IgD-negative memory B cell (primary cell): ENCODE results near the gene PDLIM1. TPM values are rescaled to one million over a fixed set of nuclear protein-coding genes. Genes with fewer than 3 reads are reported as not detected.

Experiments used
- H3K27ac Mint-ChIP-seq, 3 donors: one replicate each; pipeline ENCODE4 v1.8.0; 2020 to 2022; ENCODE audit warnings: mild to moderate bottlenecking in 3 of 3, mixed read lengths in 3 of 3, moderate library complexity in 1 of 3
- H3K27me3 Mint-ChIP-seq: one replicate; pipeline ENCODE4 v1.8.0; 2021; ENCODE audit warnings: mixed read lengths
- H3K36me3 Mint-ChIP-seq: one replicate; pipeline ENCODE4 v1.8.0; 2020; ENCODE audit warnings: mild to moderate bottlenecking, mixed read lengths
- H3K4me1 Mint-ChIP-seq, 3 donors: one replicate each; pipeline ENCODE4 v1.8.0; 2020 to 2022; ENCODE audit warnings: mixed read lengths in 3 of 3, mild to moderate bottlenecking in 1 of 3
- H3K4me3 Mint-ChIP-seq, 4 donors: one replicate each; pipeline ENCODE4 v1.8.0; 2020 to 2022; ENCODE audit warnings: mild to moderate bottlenecking in 4 of 4, mixed read lengths in 4 of 4, moderate library complexity in 3 of 4
- H3K9me3 Mint-ChIP-seq, 3 donors: one replicate each; pipeline ENCODE4 v1.8.0; 2020 to 2021; ENCODE audit warnings: mixed read lengths in 3 of 3, mild to moderate bottlenecking in 1 of 3
- polyA plus RNA-seq: library from polyadenylated mRNA; unstranded; fragments of 300-500 nt; fragmentation: Illumina TruSeq; gene quantifications from one replicate; pipeline ENCODE4 v1.2.3, GENCODE V29; 2021

PDLIM1 gene
- polyA plus RNA-seq, 1 donor from 2014 or later, result 357 TPM

DNA sequence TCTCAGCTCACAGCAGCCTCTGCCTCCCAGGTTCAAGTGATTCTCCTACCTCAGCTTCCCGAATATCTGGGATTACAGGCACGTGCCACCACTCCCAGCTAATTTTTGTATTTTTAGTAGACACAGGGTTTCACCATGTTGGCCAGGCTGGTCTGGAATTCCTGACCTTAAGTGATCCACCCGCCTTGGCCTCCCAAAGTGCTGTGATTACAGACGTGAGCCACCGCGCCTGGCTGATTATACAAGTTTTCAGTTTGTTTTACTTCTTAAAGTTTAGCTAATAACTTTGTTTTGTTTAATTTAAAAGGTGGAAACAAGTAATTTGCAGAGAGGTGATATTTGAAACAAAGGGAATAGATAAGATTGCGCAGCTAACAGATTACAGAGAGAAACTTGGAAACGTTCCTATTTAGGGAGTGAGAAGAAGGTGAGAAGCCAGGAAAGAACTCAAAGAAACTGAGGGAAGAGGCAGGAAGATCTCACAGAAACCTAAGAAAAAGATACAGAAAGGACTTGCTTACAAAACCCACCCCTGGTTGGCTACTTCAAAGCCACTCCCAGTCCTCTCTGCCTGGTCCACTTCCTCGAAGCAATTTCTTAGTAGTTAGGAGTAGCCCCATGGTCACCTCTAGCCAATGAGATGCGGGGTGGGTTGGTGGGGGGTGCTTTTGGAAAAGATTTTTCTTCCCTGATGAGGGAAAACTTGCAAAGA is 15.0 kb upstream of the PDLIM1 start:
- Mint-ChIP-seq H3K4me3 (no peak overlapping the region), H3K9me3 (no peaks in the 10 kb centered on the region), H3K27me3 (peaks cover 7% of the 10 kb centered on the region), H3K36me3 (peaks cover 5% of the 10 kb centered on the region), H3K4me1 (peaks cover 10 to 21% (median 14%) of the 10 kb centered on the region in 3 donors), H3K27ac (no peak overlapping the region)

GRCh38 chr10:95304976-95305375 is 14.2 kb upstream of the PDLIM1 start:
- no peak overlapping the region for H3K4me3 Mint-ChIP-seq
- H3K9me3 Mint-ChIP-seq, result no peaks in the 10 kb centered on the region
- peaks cover 5 to 14% (median 7%) of the 10 kb centered on the region in 3 donors for H3K4me1 Mint-ChIP-seq
- peaks cover 5% of the 10 kb centered on the region for H3K36me3 Mint-ChIP-seq
- no peak overlapping the region for H3K27ac Mint-ChIP-seq
- H3K27me3 Mint-ChIP-seq, result peaks cover under 1% of the 10 kb centered on the region

DNA sequence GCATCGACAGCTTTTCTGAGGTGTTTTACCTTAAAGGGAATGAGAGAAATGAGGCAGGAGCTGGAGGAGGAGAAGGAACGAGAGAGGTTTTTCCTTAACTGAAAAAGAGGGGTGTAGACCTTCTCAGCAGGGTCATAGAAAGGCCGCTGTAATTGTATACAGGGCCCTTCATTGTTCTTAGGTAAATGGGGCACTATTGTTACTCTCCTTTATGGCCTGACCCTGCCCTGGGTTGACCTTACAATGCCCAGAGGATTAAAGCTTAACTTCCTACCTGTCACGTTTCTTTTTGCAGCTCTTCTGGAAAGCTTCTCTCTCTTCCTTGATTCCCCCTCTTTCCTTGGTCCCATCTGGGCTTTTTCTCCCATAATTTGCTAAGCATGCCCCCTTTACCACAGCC is 13.7 kb upstream of the PDLIM1 start:
- no peaks in the 10 kb centered on the region for H3K9me3 Mint-ChIP-seq
- H3K4me1 Mint-ChIP-seq, result peaks cover under 1 to 9% (median 2%) of the 10 kb centered on the region in 3 donors
- H3K27ac Mint-ChIP-seq, result no peak overlapping the region
- H3K4me3 Mint-ChIP-seq, result no peak overlapping the region
- peaks cover 5% of the 10 kb centered on the region for H3K36me3 Mint-ChIP-seq
- H3K27me3 Mint-ChIP-seq, result no peaks in the 10 kb centered on the region

- no peak overlapping the region for H3K4me3 Mint-ChIP-seq
- no peaks in the 10 kb centered on the region for H3K9me3 Mint-ChIP-seq
- peaks cover 5% of the 10 kb centered on the region for H3K36me3 Mint-ChIP-seq
- no peak overlapping the region for H3K27ac Mint-ChIP-seq
- peaks cover 0 to 7% (median 2%) of the 10 kb centered on the region in 3 donors for H3K4me1 Mint-ChIP-seq
- no peaks in the 10 kb centered on the region for H3K27me3 Mint-ChIP-seq
Observed at GRCh38 chr10:95303950-95304349, 13.1 kb upstream of the PDLIM1 start.

DNA sequence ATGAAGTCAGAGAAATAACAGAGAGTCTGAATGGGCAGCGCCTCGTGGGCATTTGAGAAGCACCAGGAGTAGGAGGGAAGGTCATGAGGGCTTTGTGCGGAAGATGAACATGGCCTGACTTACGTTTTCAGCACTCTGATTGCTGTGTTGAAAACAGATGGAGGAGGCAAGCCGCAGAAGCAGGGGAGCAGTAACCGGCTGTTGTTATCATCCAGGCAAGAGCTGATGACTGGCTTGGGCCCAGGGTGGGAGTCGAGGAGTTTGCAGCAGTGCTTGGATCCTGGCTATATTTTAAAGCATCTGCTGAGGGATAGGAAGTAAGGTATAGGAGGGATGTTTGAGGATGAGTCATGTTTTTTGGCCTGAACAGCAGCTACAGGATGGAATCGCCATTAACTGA is 12.7 kb upstream of the PDLIM1 start:
- Mint-ChIP-seq H3K27me3 (no peaks in the 10 kb centered on the region), H3K4me1 (peaks cover 0 to 4% (median 0%) of the 10 kb centered on the region in 3 donors), H3K9me3 (no peaks in the 10 kb centered on the region), H3K4me3 (no peak overlapping the region), H3K36me3 (peaks cover 5% of the 10 kb centered on the region), H3K27ac (no peak overlapping the region)

DNA sequence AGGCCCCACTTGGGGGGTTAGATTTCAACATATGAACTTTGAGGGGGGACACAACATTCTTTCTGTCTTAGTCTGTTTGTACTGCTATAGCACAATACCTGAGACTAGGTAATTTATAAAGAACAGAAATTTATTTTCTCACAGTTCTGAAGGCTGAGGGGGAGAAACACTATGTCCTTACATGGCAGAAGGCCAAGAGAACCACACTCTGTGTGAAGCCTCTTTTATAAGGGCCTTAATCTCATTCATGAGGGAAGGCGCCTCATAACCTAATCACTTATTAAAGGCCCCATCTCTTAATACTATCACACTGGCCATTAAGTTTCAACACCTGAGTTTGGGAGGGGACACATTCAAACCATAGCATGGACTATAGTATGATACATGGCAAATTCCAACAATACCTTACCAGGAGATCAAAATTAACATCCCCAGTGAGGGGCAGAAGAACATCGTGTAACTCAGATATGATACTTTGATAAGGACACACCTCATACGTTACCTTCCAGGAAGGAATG is 9.3 kb upstream of the PDLIM1 start:
- H3K36me3 Mint-ChIP-seq, result no peaks in the 10 kb centered on the region
- H3K4me3 Mint-ChIP-seq, result no peak overlapping the region
- no peak overlapping the region for H3K27ac Mint-ChIP-seq
- no peaks in the 10 kb centered on the region for H3K27me3 Mint-ChIP-seq
- no peaks in the 10 kb centered on the region for H3K9me3 Mint-ChIP-seq
- peaks cover 26 to 28% (median 28%) of the 10 kb centered on the region in 3 donors for H3K4me1 Mint-ChIP-seq

- Mint-ChIP-seq H3K4me3 (peak overlapping the region in 3 of 4 donors; percentile 2 to 81 (median 62)), H3K27ac (peak overlapping the region; percentile 61 to 93 (median 71)), H3K4me1 (peaks cover 50 to 51% (median 50%) of the 10 kb centered on the region in 3 donors), H3K27me3 (no peaks in the 10 kb centered on the region), H3K36me3 (peaks cover 2% of the 10 kb centered on the region), H3K9me3 (no peaks in the 10 kb centered on the region)
Observed at GRCh38 chr10:95297402-95297801, 6.6 kb upstream of the PDLIM1 start.

GRCh38 chr10:95296764-95297163 is 6.0 kb upstream of the PDLIM1 start:
- H3K36me3 Mint-ChIP-seq, result peaks cover 2% of the 10 kb centered on the region
- H3K4me3 Mint-ChIP-seq, result peak overlapping the region in 2 of 4 donors; percentile 16 to 62
- H3K27ac Mint-ChIP-seq, result peak overlapping the region in 2 of 3 donors; percentile 61 to 93
- no peaks in the 10 kb centered on the region for H3K9me3 Mint-ChIP-seq
- H3K27me3 Mint-ChIP-seq, result no peaks in the 10 kb centered on the region
- H3K4me1 Mint-ChIP-seq, result peaks cover 52 to 55% (median 54%) of the 10 kb centered on the region in 3 donors

DNA sequence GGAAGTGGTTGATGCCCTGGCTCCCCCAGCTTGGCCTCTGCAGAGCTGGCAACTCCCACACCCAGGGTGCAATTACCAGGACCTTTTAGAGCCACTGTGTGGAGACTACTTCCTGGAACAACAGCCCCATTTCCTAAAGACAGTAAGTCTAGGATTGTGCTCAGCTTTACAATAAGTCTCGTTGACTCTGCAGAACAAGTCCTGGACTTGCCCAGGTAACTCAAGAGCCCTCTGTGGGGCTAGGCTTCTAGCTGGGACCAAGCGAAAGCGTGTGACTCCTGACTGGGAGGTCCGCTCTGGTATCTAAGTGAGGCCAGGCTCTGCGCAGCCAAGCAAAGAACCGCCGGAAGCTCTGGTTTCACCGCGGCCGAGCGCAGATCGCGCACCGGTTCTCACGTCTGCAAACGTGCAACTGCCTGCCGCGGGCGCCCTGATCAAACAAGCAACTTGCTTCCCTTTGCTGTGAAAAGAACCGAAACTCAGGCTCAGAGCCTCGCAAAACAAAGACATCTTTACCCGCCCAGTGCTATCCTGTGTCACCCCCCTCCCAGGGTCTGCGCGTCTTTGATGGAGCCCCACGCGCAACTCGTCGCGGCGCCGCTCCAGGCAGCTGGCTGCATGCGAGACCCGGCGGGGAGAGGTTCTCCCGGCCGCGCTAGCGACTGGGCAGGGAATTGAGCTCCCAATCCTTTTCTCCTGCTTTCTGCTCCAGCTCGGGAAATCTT is 4.4 kb upstream of the PDLIM1 start:
- H3K4me1 Mint-ChIP-seq, result peaks cover 58 to 60% (median 60%) of the 10 kb centered on the region in 3 donors
- H3K4me3 Mint-ChIP-seq, result peak overlapping the region; percentile 78 to 93 (median 83)
- peak overlapping the region; percentile 93 to 99 (median 97) for H3K27ac Mint-ChIP-seq
- no peaks in the 10 kb centered on the region for H3K9me3 Mint-ChIP-seq
- H3K36me3 Mint-ChIP-seq, result peaks cover 2% of the 10 kb centered on the region
- H3K27me3 Mint-ChIP-seq, result no peaks in the 10 kb centered on the region

DNA sequence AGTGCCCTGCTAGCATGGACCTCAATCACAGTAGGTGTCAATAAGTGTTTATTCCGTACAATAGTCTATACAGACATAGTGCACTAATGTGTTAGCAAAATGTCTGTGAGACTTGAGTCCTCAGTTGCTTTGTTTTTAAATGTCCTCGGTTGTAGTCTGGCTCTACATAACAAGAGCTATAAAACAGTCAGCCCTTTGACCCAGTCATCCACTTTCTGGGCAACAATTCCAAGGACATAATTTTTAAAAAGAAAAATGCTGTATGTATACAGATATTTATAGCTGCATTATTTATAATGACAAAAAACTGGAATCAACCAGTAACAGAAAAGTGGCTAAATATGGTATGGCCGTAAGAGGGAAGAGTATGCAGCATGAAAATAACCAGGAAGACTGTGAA is 2.8 kb upstream of the PDLIM1 start:
- H3K9me3 Mint-ChIP-seq, result no peaks in the 10 kb centered on the region
- peak overlapping the region; percentile 93 to 99 (median 98) for H3K27ac Mint-ChIP-seq
- H3K27me3 Mint-ChIP-seq, result no peaks in the 10 kb centered on the region
- peaks cover 2% of the 10 kb centered on the region for H3K36me3 Mint-ChIP-seq
- peak overlapping the region in 2 of 4 donors; percentile 78 to 85 for H3K4me3 Mint-ChIP-seq
- peaks cover 66 to 70% (median 70%) of the 10 kb centered on the region in 3 donors for H3K4me1 Mint-ChIP-seq

DNA sequence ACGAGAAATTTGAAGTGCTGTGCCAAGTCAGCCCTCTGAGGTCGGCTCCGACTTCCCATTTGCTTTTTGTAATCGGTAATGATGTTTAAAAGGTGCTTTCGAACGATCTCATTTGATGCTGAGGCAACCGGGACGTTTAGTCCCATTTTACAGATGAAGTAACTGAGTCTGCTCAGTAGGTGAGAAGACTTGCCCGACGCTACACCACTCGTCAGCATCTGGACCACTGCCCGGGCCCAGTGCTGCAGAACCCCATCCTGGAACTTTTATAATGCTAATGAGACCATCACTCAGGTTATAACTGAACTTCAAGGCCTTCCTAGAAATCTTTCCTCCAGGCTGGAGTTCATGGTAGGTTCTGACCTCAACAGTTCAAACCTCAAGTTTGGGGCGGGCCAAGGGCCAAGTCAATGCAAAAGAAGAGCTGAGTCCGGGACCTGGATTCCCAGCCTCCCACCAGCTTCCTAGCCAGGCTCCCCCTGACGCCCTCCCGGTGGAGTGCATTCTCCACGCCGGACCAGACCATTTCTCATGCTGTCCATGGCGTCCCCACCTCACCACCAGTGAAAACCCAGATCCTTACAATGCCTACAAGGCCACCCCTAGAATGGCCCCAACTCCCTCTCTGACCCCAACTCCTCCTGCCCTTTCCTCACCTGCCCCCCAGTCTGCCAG is 699 bp upstream of the PDLIM1 start:
- Mint-ChIP-seq H3K36me3 (peaks cover 2% of the 10 kb centered on the region), H3K9me3 (no peaks in the 10 kb centered on the region), H3K4me1 (peaks cover 67 to 75% (median 69%) of the 10 kb centered on the region in 3 donors), H3K27me3 (no peaks in the 10 kb centered on the region), H3K27ac (peak overlapping the region; percentile 93 to 99 (median 98)), H3K4me3 (peak overlapping the region; percentile 75 to 88 (median 82))

DNA sequence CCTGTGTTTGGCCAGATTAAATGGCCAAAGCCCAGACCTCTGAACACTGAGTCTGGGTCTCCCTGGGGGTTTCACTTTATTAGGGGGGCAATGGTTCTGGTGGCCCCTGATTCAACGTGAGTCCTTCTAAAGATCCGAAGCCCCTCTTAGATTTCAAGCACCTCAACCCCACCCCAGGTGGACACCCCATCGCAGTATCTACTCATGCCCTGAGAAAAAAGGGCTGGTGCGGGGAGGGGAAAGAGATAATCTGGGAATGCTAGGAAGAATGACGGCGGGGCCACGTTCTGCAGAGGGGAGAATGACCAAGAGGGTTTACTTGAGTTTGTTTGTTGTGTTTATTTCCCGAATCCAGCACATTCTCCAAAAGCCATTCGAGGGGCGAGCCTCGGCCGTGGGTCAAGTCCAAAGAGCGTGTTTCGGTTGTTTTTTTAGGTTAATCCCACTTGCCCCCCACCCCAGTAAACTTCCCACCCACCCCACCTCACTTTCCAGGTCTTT is 832 bp downstream of the PDLIM1 start:
- H3K4me3 Mint-ChIP-seq, result peak overlapping the region; percentile 78 to 95 (median 92)
- H3K36me3 Mint-ChIP-seq, result peaks cover 2% of the 10 kb centered on the region
- H3K27me3 Mint-ChIP-seq, result no peaks in the 10 kb centered on the region
- peak overlapping the region; percentile 90 to 98 (median 93) for H3K27ac Mint-ChIP-seq
- peaks cover 63 to 72% (median 66%) of the 10 kb centered on the region in 3 donors for H3K4me1 Mint-ChIP-seq
- H3K9me3 Mint-ChIP-seq, result no peaks in the 10 kb centered on the region

GRCh38 chr10:95289003-95289920 is 1.5 kb downstream of the PDLIM1 start:
- peak overlapping the region; percentile 78 to 95 (median 92) for H3K4me3 Mint-ChIP-seq
- no peaks in the 10 kb centered on the region for H3K36me3 Mint-ChIP-seq
- H3K27me3 Mint-ChIP-seq, result no peaks in the 10 kb centered on the region
- peaks cover 59 to 71% (median 62%) of the 10 kb centered on the region in 3 donors for H3K4me1 Mint-ChIP-seq
- H3K9me3 Mint-ChIP-seq, result no peaks in the 10 kb centered on the region
- peak overlapping the region in 2 of 3 donors; percentile 90 to 93 for H3K27ac Mint-ChIP-seq

DNA sequence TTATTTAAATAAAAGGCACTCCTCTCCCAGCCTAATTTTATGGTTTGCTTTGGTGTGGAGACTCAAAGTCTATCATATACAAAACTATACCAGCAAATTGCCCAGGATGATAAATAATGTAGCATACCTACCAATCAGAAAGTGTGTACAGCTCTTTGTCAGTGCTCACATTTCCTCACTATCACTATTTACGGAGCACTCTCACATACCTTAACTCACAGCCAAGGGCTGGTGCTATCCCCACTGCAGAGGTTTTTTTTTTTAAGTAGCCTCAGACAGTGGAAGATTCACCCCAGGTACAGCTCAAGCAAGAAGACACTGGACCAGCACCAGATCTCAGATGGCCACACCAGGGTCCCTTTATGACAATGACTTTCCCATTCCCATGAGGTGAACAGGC is 2.5 kb downstream of the PDLIM1 start:
- Mint-ChIP-seq H3K4me3 (peak overlapping the region in 3 of 4 donors; percentile 70 to 90 (median 78)), H3K36me3 (no peaks in the 10 kb centered on the region), H3K27me3 (no peaks in the 10 kb centered on the region), H3K4me1 (peaks cover 56 to 66% (median 58%) of the 10 kb centered on the region in 3 donors), H3K9me3 (no peaks in the 10 kb centered on the region), H3K27ac (peak overlapping the region in 1 of 3 donors; percentile 93)
